ENCODE data around the gene KCNA3.
"Not testable (repeated sequence)": the region's sequence is repeated elsewhere in the genome, so short reads cannot be mapped to it uniquely, and the experiment has no call there.

KCNA3 gene

DNA sequence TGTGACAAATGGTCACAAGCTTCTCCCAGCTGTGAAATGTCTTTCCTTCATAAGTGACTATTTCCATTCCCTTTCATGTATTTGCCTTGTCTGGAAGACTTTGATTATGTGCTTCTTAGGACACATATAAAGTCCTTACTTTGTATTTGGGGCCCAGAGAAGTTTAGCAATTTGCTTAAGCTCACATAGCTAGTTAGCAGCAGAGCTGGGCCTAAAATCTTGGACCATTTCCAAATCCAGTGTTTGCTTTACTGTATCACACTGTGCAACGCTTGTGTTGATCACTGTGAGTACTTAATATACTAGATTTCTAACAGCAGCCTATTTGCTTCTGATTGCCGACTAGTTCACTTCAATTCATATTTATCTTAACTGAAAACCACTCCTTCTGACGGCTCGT lies 2.2 kb upstream of the KCNA3 start:
- no peak for DNase-seq

DNA sequence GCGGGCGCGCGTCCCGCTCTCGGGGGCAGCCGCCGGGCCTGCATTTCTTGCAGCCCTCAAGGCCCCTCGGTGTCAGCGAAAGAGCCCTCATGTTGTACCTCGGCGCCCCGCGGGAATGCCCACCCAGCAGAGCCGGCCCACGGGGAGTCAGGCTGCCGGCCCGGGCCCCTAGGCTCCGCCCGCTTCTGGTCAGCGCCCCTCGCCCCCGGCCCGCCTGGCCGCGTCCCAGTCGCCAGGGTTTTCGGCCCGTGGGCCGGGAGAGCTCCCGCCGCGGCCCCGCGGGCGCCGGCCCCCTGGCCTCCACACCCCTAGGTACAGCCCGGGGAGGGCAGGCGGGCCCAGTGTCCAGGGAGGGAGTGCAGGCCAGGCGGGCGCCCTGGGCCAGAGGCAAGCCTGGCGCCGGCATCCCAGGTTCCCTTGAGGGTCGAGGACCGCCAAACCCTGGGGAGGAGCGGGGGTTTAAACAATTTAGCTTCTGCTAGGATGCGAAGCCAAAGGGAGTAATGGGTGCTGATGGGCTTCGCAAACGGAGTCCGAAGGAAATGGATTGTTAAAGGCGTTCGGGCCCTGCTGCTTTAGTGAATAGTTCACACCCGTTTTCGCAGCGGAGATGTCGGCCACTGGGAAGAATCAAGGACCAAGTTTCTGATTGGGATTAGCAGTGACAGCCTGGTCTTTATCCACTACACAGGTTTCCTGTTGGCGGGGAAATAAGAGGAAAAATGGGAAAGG lies 486 bp upstream of the KCNA3 start:
- DNase-seq, result no peak

DNA sequence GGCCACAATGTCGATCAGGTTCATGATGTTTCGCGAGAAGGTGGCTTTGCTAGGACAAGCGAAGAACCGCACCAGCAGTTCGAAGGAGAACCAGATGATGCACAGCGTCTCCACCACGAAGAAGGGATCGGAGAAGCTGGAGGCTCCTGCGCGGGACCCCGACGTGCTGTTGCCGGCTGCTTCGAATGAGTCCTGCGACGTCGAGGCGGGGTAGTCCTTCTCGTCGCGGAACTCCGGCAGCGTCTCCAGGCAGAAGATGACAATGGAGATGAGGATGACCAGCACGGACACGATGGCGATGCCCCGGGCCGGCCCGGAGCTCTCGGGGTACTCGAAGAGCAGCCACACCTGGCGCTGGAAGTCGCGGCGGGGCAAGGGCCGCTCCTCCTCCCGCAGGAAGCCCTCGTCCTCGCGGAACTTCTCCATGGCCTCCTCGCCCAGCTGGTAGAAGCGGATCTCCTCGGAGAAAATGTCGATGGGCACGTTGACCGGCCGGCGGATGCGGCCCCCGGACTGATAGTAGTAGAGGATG lies 869 bp downstream of the KCNA3 start:
- no peak for DNase-seq

GRCh38 chr1:110673197-110673701 lies 1.5 kb downstream of the KCNA3 start:
- no peak for DNase-seq

- no peak for DNase-seq
Measured at GRCh38 chr1:110672753-110673108, 2.0 kb downstream of the KCNA3 start.

- DNase-seq, result no peak
Measured at GRCh38 chr1:110672001-110672752, 2.6 kb downstream of the KCNA3 start.

- no peak for DNase-seq
Measured at GRCh38 chr1:110671361-110671760, 3.4 kb downstream of the KCNA3 start.

- DNase-seq, result no peak
Measured at GRCh38 chr1:110668549-110668948, 6.2 kb downstream of the KCNA3 start.

- no peak for DNase-seq
Measured at GRCh38 chr1:110667776-110668175, 7.0 kb downstream of the KCNA3 start.

- no peak for DNase-seq
Measured at GRCh38 chr1:110663241-110663640, 11.5 kb downstream of the KCNA3 start.

GRCh38 chr1:110659559-110659958 lies 15.2 kb downstream of the KCNA3 start:
- not testable (repeated sequence) for DNase-seq

- no peak for DNase-seq
Measured at GRCh38 chr1:110657351-110657750, 17.4 kb downstream of the KCNA3 start.

- no peak for DNase-seq
Measured at GRCh38 chr1:110650609-110651008, 24.1 kb downstream of the KCNA3 start.

DNA sequence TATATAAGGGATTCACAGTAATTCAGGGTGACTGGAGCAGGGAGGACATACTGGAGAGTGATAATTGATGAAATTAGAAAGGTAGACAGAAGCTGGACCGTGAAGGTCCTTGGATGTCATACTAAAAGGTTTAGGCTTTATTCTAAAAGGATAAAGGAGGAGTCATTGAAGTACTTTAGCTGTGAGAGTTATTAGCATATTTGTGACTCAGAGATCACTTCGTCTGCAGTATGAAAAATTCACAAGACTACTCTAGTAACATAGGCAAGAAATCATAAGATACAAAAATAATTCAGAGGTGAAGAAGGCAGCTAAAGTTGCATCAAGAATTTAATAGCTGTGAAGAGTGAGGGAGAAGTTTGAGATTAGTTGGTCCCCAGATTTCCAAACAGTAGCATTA lies 26.3 kb downstream of the KCNA3 start:
- DNase-seq, result no peak

- DNase-seq, result no peak
Measured at GRCh38 chr1:110647254-110647891, 27.4 kb downstream of the KCNA3 start.

DNA sequence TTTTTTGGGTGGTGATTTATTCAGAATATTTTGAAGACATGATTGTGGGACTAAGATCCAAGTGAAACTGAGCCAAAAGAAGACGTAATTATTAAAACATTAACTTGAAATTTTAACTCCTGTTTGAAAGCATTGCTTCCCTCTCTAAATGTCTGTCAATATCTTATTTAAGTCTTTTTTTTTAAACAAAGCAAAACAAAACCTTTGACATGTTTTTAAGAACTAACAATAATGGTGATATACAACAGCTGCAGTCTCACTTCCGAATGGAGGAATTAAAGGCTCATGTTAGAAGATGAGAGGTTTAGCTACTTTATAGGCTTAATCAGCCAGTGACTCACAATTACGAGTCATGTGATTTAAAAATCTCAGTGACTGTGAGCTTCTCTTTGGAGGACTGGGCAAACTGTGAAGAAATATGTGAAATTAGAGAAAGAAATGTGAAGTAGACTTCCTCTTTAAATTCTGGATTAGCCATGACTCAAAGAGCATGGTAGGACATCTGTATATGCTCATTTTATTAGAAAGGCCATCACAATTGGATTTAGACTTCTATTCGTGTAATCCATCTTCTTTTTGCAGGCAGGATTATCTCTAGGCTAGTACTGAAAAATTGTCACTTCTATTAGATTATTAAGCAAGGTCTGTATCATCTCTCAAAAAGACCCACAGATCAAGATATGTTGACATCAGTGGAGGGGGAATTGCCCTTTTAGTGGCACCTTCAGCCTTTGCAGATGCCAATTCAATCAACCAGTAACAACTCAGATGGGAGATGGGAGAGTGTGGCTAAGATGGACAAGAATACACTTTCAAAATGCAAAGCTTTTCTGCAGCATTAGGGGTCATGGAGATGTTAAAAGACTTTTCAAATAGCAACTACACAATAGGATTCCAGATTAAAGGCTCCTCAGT lies 28.7 kb downstream of the KCNA3 start:
- no peak for DNase-seq

GRCh38 chr1:110645211-110645610 lies 29.5 kb downstream of the KCNA3 start:
- DNase-seq, result no peak

GRCh38 chr1:110643879-110644472 lies 30.8 kb downstream of the KCNA3 start:
- no peak for DNase-seq

DNA sequence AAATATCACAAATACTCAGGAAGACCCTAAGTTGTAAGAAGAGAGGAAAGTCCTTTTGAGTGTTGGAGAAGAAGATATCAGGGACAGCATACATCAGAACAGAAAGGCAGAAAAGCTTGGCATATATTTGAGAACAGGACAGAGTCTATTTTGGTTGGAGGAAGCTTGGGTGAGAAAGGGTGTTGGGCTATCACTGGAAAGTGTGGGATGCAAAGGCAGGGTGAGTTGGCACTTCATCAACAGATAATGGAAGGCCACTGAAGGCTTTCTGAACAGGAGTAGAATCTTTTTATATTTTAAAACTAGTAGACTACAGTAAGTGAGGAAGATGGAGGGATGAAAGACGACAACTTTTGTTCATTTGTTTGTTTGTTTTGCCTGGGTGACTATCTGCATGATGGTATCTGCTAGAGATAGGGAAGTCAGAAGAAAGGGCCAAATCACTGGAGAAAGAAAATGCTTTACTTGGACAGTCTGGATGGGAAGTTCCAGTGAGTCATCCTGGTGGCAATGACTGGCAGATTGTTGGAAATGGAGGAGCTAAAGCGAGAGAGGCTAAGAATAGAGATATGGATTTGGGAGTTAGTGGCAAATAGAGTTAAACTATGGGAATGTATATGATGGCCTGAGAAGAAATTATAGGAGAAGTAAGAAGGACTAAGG lies 34.9 kb downstream of the KCNA3 start:
- no peak for DNase-seq

DNA sequence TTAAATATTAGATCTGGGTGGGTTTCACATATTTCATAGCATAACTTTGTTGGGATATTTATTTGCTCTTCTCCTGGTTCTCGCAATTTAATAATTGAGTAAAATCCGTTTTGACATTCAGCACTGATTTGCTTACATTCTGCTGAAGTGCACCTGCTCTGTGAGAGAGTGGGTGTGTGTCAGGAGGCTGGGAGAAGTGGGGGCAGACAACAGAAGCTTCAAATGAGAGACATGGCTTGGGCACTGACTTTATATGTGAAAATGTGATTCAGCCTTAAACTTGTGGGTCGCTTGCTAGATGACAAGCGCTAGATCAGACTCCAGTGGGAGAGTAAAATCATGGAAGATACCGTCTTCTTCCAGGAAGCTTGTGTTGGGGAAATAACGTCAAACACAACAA lies 36.2 kb downstream of the KCNA3 start:
- DNase-seq, result no peak

- DNase-seq, result no peak
Measured at GRCh38 chr1:110638058-110638457, 36.7 kb downstream of the KCNA3 start.

GRCh38 chr1:110637475-110637874 lies 37.3 kb downstream of the KCNA3 start:
- no peak for DNase-seq

All from left hindlimb (tissue), 1 donor.